Stimulated activated CD4-positive, alpha-beta T cell treated with anti-CD3 and anti-CD28 coated beads, Interleukin-1b, Interleukin-23, amount 100 ng/mL, for 24 hours (primary cell): ENCODE results near the gene SALL1.

Source experiments
- DNase-seq, 4 experiments: peaks; one replicate each; pipeline ENCODE4 v3.0.0-alpha.2; 2020; ENCODE audit warnings: low read depth in 4 of 4, low spot score in 1 of 4

SALL1 gene

DNA sequence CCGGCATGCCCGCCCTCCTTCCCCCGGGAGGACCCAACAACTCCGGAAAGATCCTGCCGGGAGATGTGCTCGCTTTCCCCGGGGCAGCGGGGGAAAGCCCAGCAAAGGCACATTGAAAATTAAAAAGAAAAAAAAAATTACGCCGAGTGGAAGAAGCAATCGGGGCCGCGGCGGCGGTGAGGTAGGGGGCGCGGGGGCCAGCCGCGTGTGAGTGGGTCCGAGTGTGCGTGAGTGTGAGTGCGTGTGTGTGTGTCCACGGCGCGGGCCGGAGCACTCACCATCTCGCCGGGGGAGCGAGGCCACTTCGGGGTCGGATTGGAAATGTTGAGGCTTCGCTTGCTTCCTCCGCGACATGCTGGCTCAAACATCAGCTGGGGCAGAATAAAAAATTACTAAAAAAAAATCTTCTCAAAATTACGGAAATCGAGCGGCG, at the start of gene SALL1:
TSS of gene SALL1 (minus strand) at position 383 of the 433 bp plus-strand sequence. CDS start at position 354, 29 bp downstream.
- DNase-seq, result no peak

- no peak for DNase-seq
Observed at GRCh38 chr16:51200793-51201192, 49.7 kb upstream of the SALL1 start.

DNA sequence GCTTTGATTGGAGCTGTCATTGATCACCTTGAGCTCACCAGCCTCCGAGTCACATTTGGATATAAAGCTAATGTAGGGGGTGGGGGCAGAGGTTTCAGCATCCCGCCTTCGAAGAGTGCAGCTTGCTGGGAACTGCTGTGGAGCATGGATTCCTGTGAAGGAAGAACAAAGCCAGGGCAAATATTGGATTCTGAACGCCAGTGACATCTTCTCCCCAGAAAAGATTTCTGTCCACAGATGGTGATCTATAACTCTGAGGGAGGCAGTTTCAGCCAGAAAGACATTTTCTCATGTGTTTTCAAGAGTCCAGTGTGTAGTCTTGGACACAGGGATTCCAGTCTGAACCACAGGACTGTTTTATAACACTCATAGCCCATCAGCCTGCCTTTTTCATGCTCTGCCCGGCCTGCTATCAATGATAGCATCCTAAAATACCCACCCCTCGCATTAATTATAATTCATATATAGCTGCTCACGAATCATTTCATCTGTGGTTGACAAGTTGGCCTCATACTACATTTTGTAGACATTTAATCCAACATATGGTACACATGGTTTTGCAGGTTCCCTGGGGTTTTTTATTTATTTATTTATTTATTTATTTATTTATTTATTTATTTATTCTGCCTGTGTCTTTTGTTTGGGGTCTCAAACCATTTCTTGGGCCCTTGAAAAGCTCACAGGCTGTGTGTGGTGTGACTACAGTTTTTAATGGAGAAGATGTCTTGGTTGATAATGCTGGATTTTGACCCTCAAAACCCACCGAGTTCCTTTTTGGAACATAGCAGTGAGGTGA, 47.1 kb upstream of the SALL1 start:
- DNase-seq, result no peak

DNA sequence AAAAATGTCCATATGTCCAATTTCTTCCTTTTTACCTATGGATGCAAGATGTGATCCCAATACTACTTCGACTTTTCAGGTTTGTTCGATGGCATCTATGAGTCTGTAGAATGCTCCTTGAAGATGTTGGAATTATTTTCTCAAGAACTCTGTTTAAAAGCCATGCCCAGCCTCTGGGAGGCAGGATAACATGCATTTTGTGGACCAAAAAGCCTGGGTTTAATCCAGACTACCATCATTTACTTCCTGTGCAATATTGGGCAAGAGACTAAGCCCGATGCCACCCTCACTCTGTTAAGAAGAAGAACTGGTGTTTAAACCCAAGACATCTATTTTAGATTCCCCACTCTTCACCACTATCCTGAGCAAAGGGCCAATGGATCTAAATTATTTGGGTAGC, 42.8 kb upstream of the SALL1 start:
- no peak for DNase-seq

DNA sequence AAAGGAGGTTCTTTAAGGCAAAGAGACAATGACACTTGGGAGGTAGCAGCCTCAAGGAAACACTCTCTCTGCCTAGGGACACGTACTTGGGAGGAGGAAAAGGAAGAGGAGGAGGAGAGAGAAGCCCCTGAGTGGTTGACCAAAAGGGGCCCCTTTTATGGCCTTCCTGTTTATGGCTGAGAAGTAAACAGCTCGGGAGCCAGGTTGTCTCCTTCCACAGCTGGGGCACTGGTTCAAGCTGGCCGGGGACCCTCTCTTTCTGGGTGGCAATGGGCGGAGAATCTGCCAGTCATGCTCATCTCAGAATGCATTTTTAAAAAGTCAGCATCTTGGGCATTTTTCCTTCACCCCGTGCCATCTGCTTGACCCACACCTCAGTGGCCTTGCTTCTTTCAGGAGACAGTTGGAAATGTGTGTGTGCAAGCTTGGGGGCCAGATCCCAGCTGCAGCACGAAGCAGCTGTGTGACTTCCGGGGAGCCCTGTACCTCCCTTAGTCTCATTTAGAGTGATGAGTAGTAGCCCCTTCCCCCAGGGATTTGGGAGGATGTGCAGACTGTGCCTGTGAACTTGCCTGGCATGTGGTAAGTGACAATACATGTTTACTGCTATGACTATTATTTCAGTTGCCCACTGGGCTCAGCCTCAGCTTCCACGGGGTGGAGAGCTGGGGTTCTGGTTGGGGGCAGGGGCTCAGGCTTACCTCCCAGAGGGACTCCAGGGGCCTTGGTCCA, 33.8 kb upstream of the SALL1 start:
- no peak for DNase-seq

- no peak for DNase-seq
Observed at GRCh38 chr16:51181503-51181811, 30.4 kb upstream of the SALL1 start.

GRCh38 chr16:51180719-51181502, 29.8 kb upstream of the SALL1 start:
- no peak for DNase-seq

DNA sequence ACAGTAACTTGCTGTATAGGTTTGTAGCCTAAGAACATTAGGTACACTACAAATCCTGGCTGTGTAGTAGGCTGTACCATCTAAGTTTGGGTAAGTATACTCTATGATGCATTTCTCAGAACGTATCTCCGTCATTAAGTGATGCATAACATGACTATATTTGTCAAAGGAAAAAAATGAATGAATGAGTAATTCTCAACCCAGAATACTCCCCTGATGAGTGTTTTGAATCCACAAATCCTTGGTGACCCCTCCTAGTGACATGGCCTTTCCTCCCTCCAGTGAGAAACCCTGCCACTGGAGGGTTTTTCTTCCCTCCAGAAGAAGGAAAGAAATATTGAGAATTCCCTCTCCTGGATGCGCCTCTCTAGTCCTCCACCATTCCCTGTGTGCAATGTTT, 24.0 kb upstream of the SALL1 start:
- no peak for DNase-seq

DNA sequence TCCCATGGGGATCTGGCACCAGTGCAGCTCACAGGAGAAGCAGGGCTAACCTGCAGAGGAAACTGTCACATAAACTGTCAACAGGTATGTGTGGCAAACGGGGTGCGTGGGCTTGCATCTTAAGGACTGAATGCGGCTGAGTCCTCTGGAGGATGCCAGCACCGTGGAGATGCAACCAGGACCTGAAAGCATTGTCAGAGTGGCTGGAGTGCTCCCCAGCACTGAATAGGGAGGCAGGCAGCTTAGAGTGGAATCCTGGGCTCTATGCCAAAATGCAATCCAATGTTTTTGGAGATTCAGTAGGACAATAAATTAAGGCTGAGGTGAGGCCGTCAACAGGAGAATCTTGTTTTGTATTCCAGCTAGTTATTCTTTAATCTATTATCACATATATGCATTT, 21.3 kb upstream of the SALL1 start:
- DNase-seq, result no peak

DNA sequence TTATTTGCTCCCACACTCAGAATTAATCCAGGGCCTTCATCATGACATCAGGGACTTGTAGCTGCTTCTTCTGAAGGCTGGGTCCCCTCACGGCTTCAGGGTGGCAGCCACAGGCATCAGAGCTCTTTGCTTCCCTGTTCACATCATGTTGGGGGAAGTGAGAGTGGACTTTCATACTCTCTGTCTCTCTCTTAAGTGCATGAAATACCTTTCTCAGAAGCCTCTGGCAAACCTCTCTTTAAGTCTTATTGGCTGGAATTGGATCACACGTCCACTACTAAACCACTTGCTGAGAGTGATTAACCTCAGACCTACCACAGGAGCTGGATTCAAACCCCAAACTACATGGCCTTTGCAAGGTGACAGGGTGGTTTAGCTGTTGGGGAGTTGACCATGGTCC, 17.7 kb upstream of the SALL1 start:
- no peak for DNase-seq

- DNase-seq, result no peak
Observed at GRCh38 chr16:51167170-51167895, 16.3 kb upstream of the SALL1 start.

- DNase-seq, result no peak
Observed at GRCh38 chr16:51166541-51166940, 15.5 kb upstream of the SALL1 start.

DNA sequence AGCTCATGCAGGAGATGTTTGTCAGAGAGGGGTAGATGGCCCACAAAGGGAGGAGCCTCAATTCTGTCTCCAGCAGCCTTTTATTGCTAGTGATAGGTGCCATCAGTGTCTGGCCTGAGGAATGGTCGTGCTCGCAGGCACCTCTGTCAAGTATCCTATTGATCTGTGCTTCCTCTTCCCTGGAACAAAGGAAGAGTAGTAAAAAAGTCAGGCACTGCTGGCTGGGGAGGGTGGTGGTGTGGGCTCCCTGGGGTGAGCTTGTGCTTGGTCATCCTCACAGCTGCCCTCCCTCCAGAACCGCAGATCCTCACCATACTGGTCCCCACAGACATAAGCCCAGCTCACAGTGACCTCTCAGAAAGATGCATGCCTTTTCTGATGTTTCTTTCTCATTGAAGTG, 15.0 kb upstream of the SALL1 start:
- no peak for DNase-seq

DNA sequence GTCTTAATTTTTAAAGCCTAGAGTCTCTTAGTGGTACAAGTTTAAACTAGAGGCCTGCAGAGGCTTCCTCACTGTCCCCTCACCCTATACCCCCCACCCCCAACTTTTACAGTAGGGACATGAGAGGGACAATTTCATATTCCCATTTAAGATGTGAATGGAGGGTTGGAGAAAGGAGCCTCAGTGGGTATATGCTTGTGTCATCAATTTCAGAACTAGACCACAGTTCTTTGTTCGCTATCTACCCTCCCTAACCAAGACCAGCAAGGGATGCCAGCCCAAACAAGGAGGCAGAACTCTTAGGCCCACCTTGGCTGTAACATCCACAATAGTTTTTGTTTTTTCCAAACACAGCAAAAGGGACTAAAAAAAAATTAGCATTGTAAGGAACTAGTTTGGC, 14.0 kb upstream of the SALL1 start:
- DNase-seq, result no peak

GRCh38 chr16:51164574-51164973, 13.5 kb upstream of the SALL1 start:
- no peak for DNase-seq

DNA sequence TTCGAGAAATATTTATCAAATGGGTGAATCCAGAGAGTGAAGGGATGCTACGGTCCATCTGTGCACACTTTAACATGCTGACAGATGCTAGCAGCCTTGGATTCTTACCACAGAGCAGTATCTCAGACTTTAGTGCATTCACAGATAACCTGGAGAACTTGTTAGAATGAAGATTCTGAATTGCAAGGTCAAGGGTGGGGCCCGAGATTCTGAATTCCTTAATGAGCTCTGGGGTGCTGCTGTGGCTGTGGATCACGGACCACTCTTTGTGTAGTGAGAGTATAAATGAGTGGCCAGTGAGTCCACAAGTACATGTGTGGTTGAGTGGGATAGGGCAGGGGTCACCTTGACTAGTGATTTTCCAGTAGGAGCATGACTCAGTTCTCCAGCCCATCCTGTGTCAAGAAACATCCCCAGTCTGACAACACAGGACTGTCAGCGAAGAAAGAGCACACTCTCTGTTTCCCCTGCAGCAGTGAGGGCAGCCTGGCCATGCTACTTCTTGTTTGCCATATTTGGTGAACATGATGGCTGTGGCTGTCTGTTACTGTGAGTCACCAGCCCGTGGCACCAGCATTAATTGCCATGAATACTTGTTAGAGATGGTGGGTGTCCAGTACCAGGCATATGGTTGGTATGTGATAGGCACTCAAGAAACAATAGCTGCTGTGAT, 13.0 kb upstream of the SALL1 start:
- no peak for DNase-seq

- DNase-seq, result no peak
Observed at GRCh38 chr16:51163366-51163765, 12.3 kb upstream of the SALL1 start.

- no peak for DNase-seq
Observed at GRCh38 chr16:51161440-51162195, 10.5 kb upstream of the SALL1 start.

- DNase-seq, result no peak
Observed at GRCh38 chr16:51159865-51160264, 8.8 kb upstream of the SALL1 start.

- no peak for DNase-seq
Observed at GRCh38 chr16:51159296-51159695, 8.2 kb upstream of the SALL1 start.
